H9 (cell line): Measurements from ENCODE around the gene RASSF5. TPM values are rescaled to one million over a fixed set of nuclear protein-coding genes. Genes with fewer than 3 reads are reported as not detected.
A peak's percentile ranks its signal among the peaks of the same experiment; 100 is the strongest.

ENCODE experiments used
- DNase-seq: peaks from one replicate; pipeline ENCODE4 v3.0.0-alpha.2; 2017
- H2AFZ ChIP-seq: one replicate; pipeline ENCODE4 v1.6.1; 2013; ENCODE audit warnings: mild to moderate bottlenecking, low read length, control low read depth, moderate library complexity
- H2AK5ac ChIP-seq: 2 replicates; pipeline ENCODE4 v1.6.1; 2013; ENCODE audit warnings: low read length, control low read depth, mixed read lengths; ENCODE audit not compliant: insufficient read length
- H2BK120ac ChIP-seq: one replicate; pipeline ENCODE4 v1.6.1; 2013; ENCODE audit warnings: low read depth, mild to moderate bottlenecking, low read length, control low read depth, inconsistent platforms; ENCODE audit not compliant: poor library complexity, severe bottlenecking
- H2BK12ac ChIP-seq: 2 replicates; pipeline ENCODE4 v1.6.1; 2013; ENCODE audit warnings: low read length, control low read depth, mixed read lengths, low read depth; ENCODE audit not compliant: insufficient read length
- H2BK15ac ChIP-seq: 2 replicates; pipeline ENCODE4 v1.6.1; 2013; ENCODE audit warnings: low read depth, low read length, control low read depth
- H2BK20ac ChIP-seq: one replicate; pipeline ENCODE4 v1.6.1; 2013; ENCODE audit warnings: low read depth, mild to moderate bottlenecking, low read length, control low read depth, inconsistent platforms; ENCODE audit not compliant: poor library complexity, severe bottlenecking
- H2BK5ac ChIP-seq: 2 replicates; pipeline ENCODE4 v1.6.1; 2013; ENCODE audit warnings: low read length, control low read depth, mixed read lengths; ENCODE audit not compliant: insufficient read length
- H3K14ac ChIP-seq: 2 replicates; pipeline ENCODE4 v1.6.1; 2013; ENCODE audit warnings: low read length, control low read depth; ENCODE audit not compliant: insufficient read depth
- H3K18ac ChIP-seq: 2 replicates; pipeline ENCODE4 v1.6.1; 2013; ENCODE audit warnings: low read depth, mild to moderate bottlenecking, mixed read lengths, low read length, control low read depth; ENCODE audit not compliant: insufficient read length
- H3K23ac ChIP-seq: 2 replicates; pipeline ENCODE4 v1.6.1; 2013; ENCODE audit warnings: low read length, control low read depth, mixed read lengths, low read depth; ENCODE audit not compliant: insufficient read length
- H3K23me2 ChIP-seq: 2 replicates; pipeline ENCODE4 v1.6.1; 2013; ENCODE audit warnings: low read depth, mild to moderate bottlenecking, mixed read lengths, low read length, control low read depth; ENCODE audit not compliant: insufficient read length, poor library complexity, severe bottlenecking
- H3K27ac ChIP-seq: 2 replicates; pipeline ENCODE4 v1.5.1; 2013; ENCODE audit warnings: low read length, control low read depth, mixed read lengths, low read depth; ENCODE audit not compliant: insufficient read length
- H3K27me3 ChIP-seq: 2 replicates; pipeline ENCODE4 v1.6.1; 2013; ENCODE audit warnings: low read length, control low read depth, inconsistent platforms; ENCODE audit not compliant: insufficient read depth
- H3K4ac ChIP-seq: 2 replicates; pipeline ENCODE4 v1.6.1; 2013; ENCODE audit warnings: low read depth, mild to moderate bottlenecking, control low read depth, inconsistent platforms, low read length, moderate library complexity
- H3K4me1 ChIP-seq: 2 replicates; pipeline ENCODE4 v1.6.1; 2013; ENCODE audit warnings: low read length, control low read depth, inconsistent platforms; ENCODE audit not compliant: insufficient read depth
- H3K4me2 ChIP-seq: 2 replicates; pipeline ENCODE4 v1.6.1; 2013; ENCODE audit warnings: low read length, control low read depth, mixed read lengths; ENCODE audit not compliant: insufficient read length, insufficient read depth
- H3K56ac ChIP-seq: 2 replicates; pipeline ENCODE4 v1.6.1; 2013; ENCODE audit warnings: low read depth, mild to moderate bottlenecking, mixed read lengths, low read length, control low read depth; ENCODE audit not compliant: insufficient read length
- H3K79me1 ChIP-seq: 2 replicates; pipeline ENCODE4 v1.6.1; 2013; ENCODE audit warnings: low read depth, mild to moderate bottlenecking, moderate library complexity, low read length, control low read depth, inconsistent platforms; ENCODE audit not compliant: insufficient read depth, poor library complexity, severe bottlenecking
- H3K79me2 ChIP-seq: 2 replicates; pipeline ENCODE4 v1.6.1; 2013; ENCODE audit warnings: low read length, control low read depth, inconsistent platforms; ENCODE audit not compliant: insufficient read depth
- H3K9ac ChIP-seq: 2 replicates; pipeline ENCODE4 v1.6.1; 2013; ENCODE audit warnings: low read length, control low read depth, mixed read lengths; ENCODE audit not compliant: insufficient read length; ENCODE audit errors: extremely low read depth
- H3K9me3 ChIP-seq: one replicate; pipeline ENCODE4 v1.6.1; 2013; ENCODE audit warnings: low read depth, low read length, inconsistent platforms; ENCODE audit not compliant: control insufficient read depth
- H3T11ph ChIP-seq: one replicate; pipeline ENCODE4 v1.6.1; 2013; ENCODE audit warnings: mild to moderate bottlenecking, low read length, control low read depth, inconsistent platforms
- H4K20me1 ChIP-seq: one replicate; pipeline ENCODE4 v1.6.1; 2013; ENCODE audit not compliant: control insufficient read depth, insufficient read length, insufficient read depth
- H4K5ac ChIP-seq: 2 replicates; pipeline ENCODE4 v1.6.1; 2013; ENCODE audit warnings: low read depth, mild to moderate bottlenecking, mixed read lengths, low read length, control low read depth; ENCODE audit not compliant: insufficient read length
- H4K8ac ChIP-seq: replicated peaks from 2 replicates; pipeline ENCODE4 v1.6.1; 2013; ENCODE audit warnings: low read length, control low read depth, mixed read lengths, low read depth; ENCODE audit not compliant: insufficient read length
- H4K91ac ChIP-seq: 2 replicates; pipeline ENCODE4 v1.6.1; 2013; ENCODE audit warnings: low read depth, mild to moderate bottlenecking, moderate library complexity, mixed read lengths, low read length, control low read depth; ENCODE audit not compliant: insufficient read length
- H3K27ac Mint-ChIP-seq, 3 experiments: 2 replicates in 2 of 3; 3 replicates in 1 of 3; pipeline ENCODE4 v1.8.0; 2020 to 2021; ENCODE audit warnings: mixed read lengths in 3 of 3, mild to moderate bottlenecking in 1 of 3, moderate library complexity in 1 of 3
- H3K27me3 Mint-ChIP-seq: 2 replicates; pipeline ENCODE4 v1.8.0; 2021; ENCODE audit warnings: low read depth, mild to moderate bottlenecking, moderate library complexity, mixed read lengths
- H3K36me3 Mint-ChIP-seq, 3 experiments: 2 replicates in 2 of 3; 3 replicates in 1 of 3; pipeline ENCODE4 v1.8.0; 2020 to 2021; ENCODE audit warnings: low read depth in 3 of 3, mixed read lengths in 3 of 3; ENCODE audit not compliant: insufficient read depth in 1 of 3
- H3K4me1 Mint-ChIP-seq, 2 experiments: 2 replicates each; pipeline ENCODE4 v1.8.0; 2020; ENCODE audit warnings: mixed read lengths in 2 of 2
- H3K4me3 Mint-ChIP-seq, 2 experiments: 2 replicates in 1 of 2; 3 replicates in 1 of 2; pipeline ENCODE4 v1.8.0; 2020 to 2021; ENCODE audit warnings: mild to moderate bottlenecking in 2 of 2, mixed read lengths in 2 of 2, moderate library complexity in 1 of 2
- H3K9me3 Mint-ChIP-seq, 2 experiments: 2 replicates in 1 of 2; 3 replicates in 1 of 2; pipeline ENCODE4 v1.8.0; 2020; ENCODE audit warnings: mild to moderate bottlenecking in 2 of 2, mixed read lengths in 2 of 2, moderate library complexity in 1 of 2
- CTCF ChIP-seq: fragments of 200-600 bp; sonication (generic); conservative IDR thresholded peaks from 3 replicates; pipeline ENCODE4 v1.8.0; 2021; ENCODE audit warnings: antibody characterized with exemption, mild to moderate bottlenecking
- WGBS: extraction: QIAGEN DNeasy Blood & Tissue Kit; methylation state at CpG from one replicate; pipeline ENCODE4 v1.1.7; 2013; ENCODE audit warnings: missing lambda C conversion rate, low lambda C conversion rate, mixed read lengths; ENCODE audit not compliant: insufficient read length; ENCODE audit errors: extremely low coverage; 5-methylcytosine and 5-hydroxymethylcytosine counted together
- total RNA-seq: library from RNA; stranded (reverse); gene quantifications from 2 replicates; pipeline ENCODE4 v1.2.1, GENCODE V29; 2021

The RASSF5 gene
- total RNA-seq, 1 experiment from 2014 or later, result 0.50 TPM

GRCh38 chr1:206584683-206585082, 77.4 kb downstream of the RASSF5 start:
- no peak overlapping the region for H2BK20ac ChIP-seq
- peaks cover 5 to 7% of the 10 kb centered on the region in 2 experiments for H3K4me1 Mint-ChIP-seq
- H3K36me3 Mint-ChIP-seq, result 0 out of 7 replicates have a peak, but pooled peaks cover 0 to 4% (median 0%) of the 10 kb centered on the region in 3 experiments
- H3K27ac Mint-ChIP-seq, result peak overlapping the region in 1 of 3 experiments; percentile 81; a peak in 1 of 7 replicates
- no peaks in the 10 kb centered on the region for H3K23me2 ChIP-seq
- H4K91ac ChIP-seq, result no peak overlapping the region
- no peaks in the 10 kb centered on the region for H3K4me1 ChIP-seq
- no CpG with 5 or more reads among the region's 4 CpGs for WGBS
- H3K14ac ChIP-seq, result no peak overlapping the region
- no peak overlapping the region for H4K5ac ChIP-seq
- no peaks in the 10 kb centered on the region for H3K79me2 ChIP-seq
- H3K27ac ChIP-seq, result no peak overlapping the region
- H3K79me1 ChIP-seq, result no peaks in the 10 kb centered on the region
- H4K20me1 ChIP-seq, result no peaks in the 10 kb centered on the region
- no peak for TF ChIP-seq CTCF
- H3K4me2 ChIP-seq, result no peak overlapping the region
- DNase-seq, result no peak
- H2BK12ac ChIP-seq, result no peak overlapping the region
- H3K27me3 Mint-ChIP-seq, result peaks cover 3% of the 10 kb centered on the region; the same call in 1 of the 2 replicates
- H3K4ac ChIP-seq, result no peak overlapping the region
- no peak overlapping the region for H3T11ph ChIP-seq
- no peak overlapping the region for H3K23ac ChIP-seq
- H3K4me3 Mint-ChIP-seq, result no peak overlapping the region
- no peaks in the 10 kb centered on the region for H3K9me3 Mint-ChIP-seq
- H2BK5ac ChIP-seq, result no peak overlapping the region
- H2AFZ ChIP-seq, result no peak overlapping the region
- H3K27me3 ChIP-seq, result no peaks in the 10 kb centered on the region
- H2BK15ac ChIP-seq, result no peak overlapping the region
- H2BK120ac ChIP-seq, result no peak overlapping the region
- no peak overlapping the region for H3K18ac ChIP-seq
- no peaks in the 10 kb centered on the region for H3K9me3 ChIP-seq
- H3K56ac ChIP-seq, result no peak overlapping the region
- H3K9ac ChIP-seq, result no peak overlapping the region
- H2AK5ac ChIP-seq, result no peak overlapping the region
- H4K8ac ChIP-seq, result no peak overlapping the region
